Caco-2 (cell line): ENCODE results near the gene SLC11A1. TPM values are rescaled to one million over a fixed set of nuclear protein-coding genes. Genes with fewer than 3 reads are reported as not detected.

Source experiments
- BruUV-seq: library from RNA; stranded (reverse); fragments of 400-500 nt; replicated peaks from 2 replicates; lab custom pipeline; 2021; lab: Mats Ljungman, UMichigan
- CTCF ChIA-PET: fragments of 300-600 bp; sonication (Branson Sonifier 250); formaldehyde crosslinking; loops from one replicate; lab custom pipeline; 2022; ENCODE audit warnings: antibody characterized with exemption; lab: Charles Lee
- POLR2A ChIA-PET: fragments of 300-600 bp; sonication (Branson Sonifier 250); formaldehyde crosslinking; loops from one replicate; lab custom pipeline; 2022; ENCODE audit warnings: antibody characterized with exemption; lab: Charles Lee
- DNase-seq, 2 experiments: peaks; one replicate each; pipeline versions ENCODE4 v3.0.0 to v3.0.0-alpha.2; 2020 to 2022
- H3K27me3 ChIP-seq: replicated peaks from 2 replicates; pipeline ENCODE4 v1.6.0; 2011; ENCODE audit warnings: low read length; ENCODE audit not compliant: control insufficient read depth, insufficient read depth
- H3K36me3 ChIP-seq: 2 replicates; pipeline ENCODE4 v1.5.1; 2011; ENCODE audit warnings: low read length; ENCODE audit not compliant: control insufficient read depth, insufficient read depth
- H3K4me1 ChIP-seq: fragments of 250-450 bp; sonication (Bioruptor Pico); 2 replicates; pipeline ENCODE4 v1.5.1; 2020; ENCODE audit warnings: mild to moderate bottlenecking
- H3K4me3 ChIP-seq: 2 replicates; pipeline ENCODE4 v1.5.1; 2011; ENCODE audit warnings: low read depth, mild to moderate bottlenecking, control low read depth, low read length
- H3K9me3 ChIP-seq: fragments of 250-450 bp; sonication (Bioruptor Pico); 2 replicates; pipeline ENCODE4 v1.5.1; 2020; ENCODE audit warnings: mild to moderate bottlenecking, moderate library complexity
- H3K27ac Mint-ChIP-seq: one replicate; pipeline ENCODE4 v1.8.0; 2022; ENCODE audit warnings: mixed read lengths; ENCODE audit not compliant: unreplicated experiment
- H3K27me3 Mint-ChIP-seq: one replicate; pipeline ENCODE4 v1.8.0; 2022; ENCODE audit warnings: mixed read lengths; ENCODE audit not compliant: insufficient read depth, unreplicated experiment
- H3K36me3 Mint-ChIP-seq: one replicate; pipeline ENCODE4 v1.8.0; 2022; ENCODE audit warnings: mild to moderate bottlenecking, mixed read lengths; ENCODE audit not compliant: insufficient read depth, unreplicated experiment
- H3K4me1 Mint-ChIP-seq: one replicate; pipeline ENCODE4 v1.8.0; 2022; ENCODE audit warnings: low read depth, mixed read lengths; ENCODE audit not compliant: unreplicated experiment
- H3K4me3 Mint-ChIP-seq: one replicate; pipeline ENCODE4 v1.8.0; 2022; ENCODE audit warnings: mild to moderate bottlenecking, moderate library complexity, mixed read lengths; ENCODE audit not compliant: unreplicated experiment
- H3K9me3 Mint-ChIP-seq: one replicate; pipeline ENCODE4 v1.8.0; 2022; ENCODE audit warnings: mixed read lengths; ENCODE audit not compliant: unreplicated experiment
- CTCF ChIP-seq, 2 experiments: fragments of 200-600 bp in 1 of 2; IDR thresholded peaks; 1 replicate in 1 of 2; 2 replicates in 1 of 2; pipeline versions ENCODE4 v1.5.1 to v1.8.0; 2011 to 2022; ENCODE audit warnings: antibody characterized with exemption in 1 of 2, control low read depth in 1 of 2, inconsistent platforms in 1 of 2, low read depth in 1 of 2, low read length in 1 of 2, mild to moderate bottlenecking in 1 of 2, moderate library complexity in 1 of 2; ENCODE audit not compliant: insufficient read depth in 1 of 2, severe bottlenecking in 1 of 2, unreplicated experiment in 1 of 2
- intact Hi-C: fragments of 100-400 bp; cut with micrococcal nuclease; formaldehyde crosslinking; loops from one replicate; pipeline ENCODE4 v1.10.0; 2022; ENCODE audit not compliant: unreplicated experiment
- total RNA-seq: library from RNA; stranded (reverse); gene quantifications from 2 replicates; pipeline ENCODE4 v1.2.3, GENCODE V29; 2022

The SLC11A1 gene
- total RNA-seq, 1 experiment from 2014 or later = 0.32 TPM

- TF ChIP-seq CTCF (IDR thresholded peaks at IDR 0.05; ENCODE audit: insufficient read depth in 1 of 2, low read depth in 1 of 2, low read length in 1 of 2, severe bottlenecking in 1 of 2, unreplicated experiment in 1 of 2) = no peak
- intact Hi-C loops = no loop called here
- Histone ChIP-seq H3K27me3 (no peaks in the 10 kb centered on the region), H3K4me1 (peaks cover 28% of the 10 kb centered on the region), H3K36me3 (no peaks in the 10 kb centered on the region), H3K9me3 (no peaks in the 10 kb centered on the region), H3K4me3 (no peak overlapping the region)
- Mint-ChIP-seq H3K27ac (no peak overlapping the region), H3K36me3 (no peaks in the 10 kb centered on the region), H3K4me3 (no peak overlapping the region), H3K4me1 (peaks cover 5% of the 10 kb centered on the region), H3K9me3 (no peaks in the 10 kb centered on the region), H3K27me3 (no peaks in the 10 kb centered on the region)
- DNase-seq = no peak
- BruUV-seq = no TSS peak
- CTCF ChIA-PET = no interaction called here
- POLR2A ChIA-PET = no interaction called here
These were observed 18.3 kb upstream of the SLC11A1 start for GRCh38 chr2:218363736-218364135.

- POLR2A ChIA-PET = no interaction called here
- CTCF ChIA-PET = interaction anchor here (0.6 kb wide), 1 partner anchor 31 kb away, joined by 3 read pairs; no protein-coding TSS in a partner anchor
- intact Hi-C loops = no loop called here
These were observed 17.9 kb upstream of the SLC11A1 start for GRCh38 chr2:218364196-218364595.

GRCh38 chr2:218366621-218367414, 15.3 kb upstream of the SLC11A1 start:
- TF ChIP-seq CTCF (IDR thresholded peaks at IDR 0.05; ENCODE audit: insufficient read depth in 1 of 2, low read depth in 1 of 2, low read length in 1 of 2, severe bottlenecking in 1 of 2, unreplicated experiment in 1 of 2) = no peak
- Mint-ChIP-seq H3K27ac (peak overlapping the region; percentile 83), H3K4me3 (peak overlapping the region; percentile 76), H3K4me1 (peaks cover 5% of the 10 kb centered on the region), H3K9me3 (no peaks in the 10 kb centered on the region), H3K27me3 (no peaks in the 10 kb centered on the region), H3K36me3 (no peaks in the 10 kb centered on the region)
- no peak for DNase-seq
- POLR2A ChIA-PET = interaction anchor here (0.7 to 0.9 kb wide), 2 partner anchors 80 to 97 kb away, joined by 3 to 4 read pairs; partner anchors contain the start of genes AAMP and PNKD
- H3K36me3 ChIP-seq = no peaks in the 10 kb centered on the region
- peaks cover 6% of the 10 kb centered on the region; the same call in 1 of the 2 replicates for H3K4me1 ChIP-seq
- peak overlapping the region; percentile 45 for H3K4me3 ChIP-seq
- CTCF ChIA-PET = interaction anchor here (0.8 to 1.0 kb wide), 3 partner anchors 9 to 74 kb away, joined by 3 to 5 read pairs (median 5); partner anchors contain the start of gene CATIP
- intact Hi-C loops = no loop called here
- H3K9me3 ChIP-seq = no peaks in the 10 kb centered on the region
- BruUV-seq = TSS peak; percentile 86
- H3K27me3 ChIP-seq = no peaks in the 10 kb centered on the region

More at GRCh38 chr2:218364196-218364595, 17.9 kb upstream of the SLC11A1 start:
- H3K9me3 Mint-ChIP-seq = no peaks in the 10 kb centered on the region
- no peaks in the 10 kb centered on the region for H3K36me3 Mint-ChIP-seq
- H3K27me3 Mint-ChIP-seq = no peaks in the 10 kb centered on the region
- no TSS peak for BruUV-seq
- Histone ChIP-seq H3K4me3 (no peak overlapping the region), H3K36me3 (no peaks in the 10 kb centered on the region), H3K9me3 (no peaks in the 10 kb centered on the region), H3K27me3 (no peaks in the 10 kb centered on the region), H3K4me1 (peaks cover 25% of the 10 kb centered on the region)
- no peak for DNase-seq
- H3K4me3 Mint-ChIP-seq = no peak overlapping the region
- no peak overlapping the region for H3K27ac Mint-ChIP-seq
- no peak for TF ChIP-seq CTCF (IDR thresholded peaks at IDR 0.05; ENCODE audit: insufficient read depth in 1 of 2, low read depth in 1 of 2, low read length in 1 of 2, severe bottlenecking in 1 of 2, unreplicated experiment in 1 of 2)
- H3K4me1 Mint-ChIP-seq = peaks cover 5% of the 10 kb centered on the region
